ENCODE measurements around the gene SFRP4.

Gene SFRP4

DNA sequence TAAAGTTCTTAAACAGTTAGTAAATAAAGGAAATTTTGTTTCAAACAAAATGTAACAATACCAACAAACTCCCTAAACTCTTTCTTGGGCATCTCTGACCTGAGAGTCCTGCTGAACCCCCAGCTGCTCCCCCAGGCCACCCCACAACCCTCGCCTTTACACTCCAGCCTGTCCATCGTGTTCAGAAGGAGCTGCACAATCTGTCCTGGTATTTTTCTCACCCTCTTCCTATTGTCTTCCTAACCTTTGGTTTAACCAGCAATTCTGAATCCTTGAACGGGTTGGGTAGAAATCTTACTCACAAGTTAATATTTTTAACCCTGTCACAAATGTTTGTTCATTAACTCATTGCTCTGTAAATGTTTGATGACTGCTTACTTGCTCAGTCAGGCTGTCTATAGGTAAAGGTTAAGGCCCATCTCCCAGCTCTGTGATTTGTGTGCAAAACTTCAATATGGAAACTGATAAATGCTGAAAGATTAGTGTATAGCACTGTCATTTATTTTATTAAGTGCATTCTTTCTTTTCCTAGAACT is 16.8 kb downstream of the SFRP4 start:
- Histone ChIP-seq H3K4me3 (ENCODE audit: insufficient read depth, low read length, poor library complexity, severe bottlenecking) (no peak overlapping the region), H3K4me2 (ENCODE audit: low read depth, low read length, poor library complexity, severe bottlenecking) (no peak overlapping the region), H3K9me3 (ENCODE audit: insufficient read depth, low read length) (no peaks in the 10 kb centered on the region), H3K27me3 (ENCODE audit: low read length) (no peaks in the 10 kb centered on the region), H3K27ac (ENCODE audit: low read depth, low read length) (no peak overlapping the region), H3F3A (ENCODE audit: insufficient read depth) (no peaks in the 10 kb centered on the region), H3K79me2 (ENCODE audit: insufficient read depth, low read length) (no peaks in the 10 kb centered on the region), H2AFZ (ENCODE audit: low read depth, low read length, severe bottlenecking) (no peak overlapping the region), H4K20me1 (ENCODE audit: low read depth, low read length) (no peaks in the 10 kb centered on the region), H3K9ac (ENCODE audit: low read length) (no peak overlapping the region), H3K36me3 (ENCODE audit: low read length) (no peaks in the 10 kb centered on the region), H3K9me2 (replicated peaks; ENCODE audit: insufficient read depth, low read length) (no peaks in the 10 kb centered on the region)
- TF ChIP-seq CTCF (IDR thresholded peaks at IDR 0.05; ENCODE audit: insufficient read depth, low read length, poor library complexity, severe bottlenecking), result no peak
- no peak for TF ChIP-seq EZH2phosphoT487 (conservative IDR thresholded peaks at IDR 0.05; ENCODE audit: low read length)

GRCh38 chr7:37894671-37895070 is 21.9 kb downstream of the SFRP4 start:
- TF ChIP-seq CTCF (IDR thresholded peaks at IDR 0.05; ENCODE audit: insufficient read depth, low read length, poor library complexity, severe bottlenecking), result no peak
- TF ChIP-seq EZH2phosphoT487 (conservative IDR thresholded peaks at IDR 0.05; ENCODE audit: low read length), result no peak
- Histone ChIP-seq H2AFZ (ENCODE audit: low read depth, low read length, severe bottlenecking) (no peak overlapping the region), H3K27ac (ENCODE audit: low read depth, low read length) (no peak overlapping the region), H3F3A (ENCODE audit: insufficient read depth) (no peaks in the 10 kb centered on the region), H3K27me3 (ENCODE audit: low read length) (no peaks in the 10 kb centered on the region), H3K9me2 (replicated peaks; ENCODE audit: insufficient read depth, low read length) (no peaks in the 10 kb centered on the region; the same call in 1 of the 2 replicates), H3K79me2 (ENCODE audit: insufficient read depth, low read length) (no peaks in the 10 kb centered on the region), H4K20me1 (ENCODE audit: low read depth, low read length) (no peaks in the 10 kb centered on the region), H3K9ac (ENCODE audit: low read length) (no peak overlapping the region), H3K36me3 (ENCODE audit: low read length) (no peaks in the 10 kb centered on the region), H3K9me3 (ENCODE audit: insufficient read depth, low read length) (no peaks in the 10 kb centered on the region), H3K4me3 (ENCODE audit: insufficient read depth, low read length, poor library complexity, severe bottlenecking) (no peak overlapping the region), H3K4me2 (ENCODE audit: low read depth, low read length, poor library complexity, severe bottlenecking) (no peak overlapping the region)

DNA sequence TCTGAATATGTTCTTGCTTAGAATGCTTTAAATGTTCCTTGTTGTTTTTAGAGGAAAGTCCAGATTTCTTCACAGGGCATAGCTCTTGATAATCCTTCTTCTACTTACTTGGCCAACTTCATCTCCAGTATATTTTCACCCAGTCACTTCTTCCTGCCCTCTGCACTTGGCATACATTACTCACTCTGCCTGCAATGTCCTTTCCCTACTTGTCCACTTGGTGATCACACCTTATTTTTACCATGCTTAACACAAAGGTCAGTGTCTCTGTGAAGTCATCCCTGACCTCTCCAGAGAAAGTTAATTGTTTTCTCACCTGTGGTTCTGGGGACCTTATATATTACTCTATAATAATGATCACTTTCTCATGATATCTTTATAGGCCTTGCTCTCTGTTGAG is 23.3 kb downstream of the SFRP4 start:
- Histone ChIP-seq H3K27ac (ENCODE audit: low read depth, low read length) (no peak overlapping the region), H3K9me2 (replicated peaks; ENCODE audit: insufficient read depth, low read length) (no peaks in the 10 kb centered on the region; the same call in 1 of the 2 replicates), H3F3A (ENCODE audit: insufficient read depth) (no peaks in the 10 kb centered on the region), H3K9ac (ENCODE audit: low read length) (no peak overlapping the region), H2AFZ (ENCODE audit: low read depth, low read length, severe bottlenecking) (no peak overlapping the region), H3K36me3 (ENCODE audit: low read length) (no peaks in the 10 kb centered on the region), H4K20me1 (ENCODE audit: low read depth, low read length) (no peaks in the 10 kb centered on the region), H3K4me2 (ENCODE audit: low read depth, low read length, poor library complexity, severe bottlenecking) (no peak overlapping the region), H3K79me2 (ENCODE audit: insufficient read depth, low read length) (no peaks in the 10 kb centered on the region), H3K9me3 (ENCODE audit: insufficient read depth, low read length) (no peaks in the 10 kb centered on the region), H3K27me3 (ENCODE audit: low read length) (no peaks in the 10 kb centered on the region), H3K4me3 (ENCODE audit: insufficient read depth, low read length, poor library complexity, severe bottlenecking) (no peak overlapping the region)
- TF ChIP-seq CTCF (IDR thresholded peaks at IDR 0.05; ENCODE audit: insufficient read depth, low read length, poor library complexity, severe bottlenecking) (no peak), EZH2phosphoT487 (conservative IDR thresholded peaks at IDR 0.05; ENCODE audit: low read length) (no peak)
